GM10266 (cell line): ENCODE data around the gene RTL10.
"Not testable (repeated sequence)": the region's sequence is repeated elsewhere in the genome, so short reads cannot be mapped to it uniquely, and the experiment has no call there.

Source experiments
- DNase-seq: peaks from one replicate; pipeline ENCODE4 v3.0.0; 2012; ENCODE audit errors: extremely low spot score
- TF ChIP-seq, protein P1 (sequence below): IDR thresholded peaks from 2 replicates; pipeline ENCODE4 v1.5.1; 2012; ENCODE audit warnings: mild to moderate bottlenecking, low read depth; ENCODE audit not compliant: control insufficient read depth, insufficient read depth; ENCODE audit errors: missing control alignments

The RTL10 gene

DNA sequence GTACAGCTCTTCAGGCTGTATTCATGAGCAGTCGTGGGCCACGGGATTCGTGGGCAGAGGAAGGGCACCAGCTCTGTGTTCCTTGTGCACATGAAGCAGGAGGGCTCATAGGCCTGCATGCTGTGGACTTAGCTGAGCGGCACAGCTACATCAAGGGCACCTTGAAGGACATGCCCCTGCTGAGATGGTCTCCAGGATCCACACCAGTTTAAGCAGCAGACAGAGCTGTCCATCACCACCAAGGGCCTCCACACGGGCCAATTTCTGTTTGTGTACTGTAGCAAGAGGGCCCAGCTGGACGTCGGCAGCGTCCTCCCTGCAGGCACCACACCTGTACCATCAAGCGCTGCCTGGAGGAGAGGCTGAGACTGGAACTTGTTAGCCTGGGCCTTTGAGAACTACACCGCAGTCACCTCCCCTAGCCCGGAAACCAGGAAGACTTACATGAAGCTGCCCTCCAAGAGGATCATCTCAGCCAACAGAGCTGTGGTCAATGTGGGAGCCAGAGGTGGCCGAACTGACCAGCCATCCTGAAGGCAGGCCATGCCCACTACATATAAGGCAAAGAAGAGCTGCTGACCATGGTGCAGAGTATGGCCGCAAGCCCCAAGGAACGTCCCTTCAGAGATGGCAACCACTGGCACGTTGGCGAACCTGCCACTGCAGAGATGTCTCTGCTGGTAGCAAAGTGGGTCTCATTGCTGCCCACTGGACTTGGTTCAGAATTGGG, 32.7 kb upstream of the RTL10 start:
- DNase-seq, result no peak
- TF ChIP-seq, protein P1, sequence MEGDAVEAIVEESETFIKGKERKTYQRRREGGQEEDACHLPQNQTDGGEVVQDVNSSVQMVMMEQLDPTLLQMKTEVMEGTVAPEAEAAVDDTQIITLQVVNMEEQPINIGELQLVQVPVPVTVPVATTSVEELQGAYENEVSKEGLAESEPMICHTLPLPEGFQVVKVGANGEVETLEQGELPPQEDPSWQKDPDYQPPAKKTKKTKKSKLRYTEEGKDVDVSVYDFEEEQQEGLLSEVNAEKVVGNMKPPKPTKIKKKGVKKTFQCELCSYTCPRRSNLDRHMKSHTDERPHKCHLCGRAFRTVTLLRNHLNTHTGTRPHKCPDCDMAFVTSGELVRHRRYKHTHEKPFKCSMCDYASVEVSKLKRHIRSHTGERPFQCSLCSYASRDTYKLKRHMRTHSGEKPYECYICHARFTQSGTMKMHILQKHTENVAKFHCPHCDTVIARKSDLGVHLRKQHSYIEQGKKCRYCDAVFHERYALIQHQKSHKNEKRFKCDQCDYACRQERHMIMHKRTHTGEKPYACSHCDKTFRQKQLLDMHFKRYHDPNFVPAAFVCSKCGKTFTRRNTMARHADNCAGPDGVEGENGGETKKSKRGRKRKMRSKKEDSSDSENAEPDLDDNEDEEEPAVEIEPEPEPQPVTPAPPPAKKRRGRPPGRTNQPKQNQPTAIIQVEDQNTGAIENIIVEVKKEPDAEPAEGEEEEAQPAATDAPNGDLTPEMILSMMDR, result no peak

DNA sequence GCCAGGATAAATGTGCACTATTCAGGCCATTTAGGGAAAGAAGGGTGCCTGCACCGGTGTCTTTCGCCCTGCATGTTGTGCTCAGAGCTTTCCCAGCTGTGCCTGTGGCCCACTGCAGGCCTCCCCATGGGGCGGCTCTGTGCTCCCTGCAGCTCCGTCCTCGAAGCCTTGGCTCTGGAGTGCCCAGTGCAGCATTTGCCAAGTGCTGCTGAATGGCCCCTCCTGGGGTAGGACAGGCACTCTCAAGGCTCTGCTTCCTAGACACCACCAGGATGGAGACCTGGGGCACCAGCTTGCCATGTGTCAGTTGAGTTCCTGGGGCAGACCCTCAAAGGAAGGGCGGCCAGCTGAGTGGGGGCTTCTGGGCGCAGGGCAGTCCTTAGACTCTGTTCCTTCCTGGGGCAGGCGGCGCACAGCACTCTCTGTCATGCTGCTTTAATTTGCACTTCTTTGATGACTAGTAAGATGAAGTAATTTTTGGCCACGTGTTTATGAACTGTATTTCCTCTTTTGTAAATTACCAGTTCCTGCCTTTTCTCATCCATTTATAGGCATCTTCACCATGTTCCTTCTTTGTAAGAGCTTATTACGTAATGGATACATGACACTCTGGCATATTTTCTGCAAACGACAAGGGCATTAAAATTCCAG, 32.1 kb upstream of the RTL10 start:
- no peak for DNase-seq
- TF ChIP-seq, protein P1, result no peak

DNA sequence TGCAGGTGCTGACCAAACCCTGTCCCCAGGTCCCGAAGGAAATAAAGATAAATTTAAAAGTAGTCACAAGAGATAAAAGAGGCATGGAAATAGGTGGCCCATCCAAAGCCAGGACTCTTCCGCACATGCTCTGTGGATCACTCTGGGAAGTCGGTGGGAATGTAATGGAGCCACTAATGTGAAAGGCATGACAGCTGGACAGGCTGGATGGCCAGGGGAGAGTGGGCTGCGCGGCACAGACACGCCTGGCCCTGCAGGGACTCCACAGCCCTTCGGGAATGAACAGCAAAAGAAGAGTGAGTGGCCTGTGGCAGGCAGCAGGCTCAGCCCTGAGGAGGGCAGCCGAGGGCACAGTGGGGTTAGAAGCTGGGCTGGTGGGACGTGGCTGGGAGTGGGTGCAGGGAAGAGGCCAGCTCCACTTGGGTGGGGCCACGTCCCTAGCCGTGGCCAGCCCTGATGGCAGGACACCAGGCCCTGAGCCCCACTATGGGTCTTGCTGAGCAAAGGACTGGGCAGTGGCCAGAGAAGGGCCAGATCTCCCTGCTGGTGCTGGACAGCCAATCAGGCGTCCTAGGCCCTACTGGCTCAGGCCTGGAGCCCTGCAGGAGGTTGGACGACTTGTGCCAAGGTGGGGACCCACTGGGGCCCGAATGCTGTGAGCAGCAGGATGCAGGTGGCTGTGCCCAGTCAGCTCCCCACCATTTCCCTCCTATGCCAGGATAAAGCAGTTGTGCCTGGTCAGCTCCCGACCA, 31.3 kb upstream of the RTL10 start:
- no peak for DNase-seq
- TF ChIP-seq, protein P1, result no peak

DNA sequence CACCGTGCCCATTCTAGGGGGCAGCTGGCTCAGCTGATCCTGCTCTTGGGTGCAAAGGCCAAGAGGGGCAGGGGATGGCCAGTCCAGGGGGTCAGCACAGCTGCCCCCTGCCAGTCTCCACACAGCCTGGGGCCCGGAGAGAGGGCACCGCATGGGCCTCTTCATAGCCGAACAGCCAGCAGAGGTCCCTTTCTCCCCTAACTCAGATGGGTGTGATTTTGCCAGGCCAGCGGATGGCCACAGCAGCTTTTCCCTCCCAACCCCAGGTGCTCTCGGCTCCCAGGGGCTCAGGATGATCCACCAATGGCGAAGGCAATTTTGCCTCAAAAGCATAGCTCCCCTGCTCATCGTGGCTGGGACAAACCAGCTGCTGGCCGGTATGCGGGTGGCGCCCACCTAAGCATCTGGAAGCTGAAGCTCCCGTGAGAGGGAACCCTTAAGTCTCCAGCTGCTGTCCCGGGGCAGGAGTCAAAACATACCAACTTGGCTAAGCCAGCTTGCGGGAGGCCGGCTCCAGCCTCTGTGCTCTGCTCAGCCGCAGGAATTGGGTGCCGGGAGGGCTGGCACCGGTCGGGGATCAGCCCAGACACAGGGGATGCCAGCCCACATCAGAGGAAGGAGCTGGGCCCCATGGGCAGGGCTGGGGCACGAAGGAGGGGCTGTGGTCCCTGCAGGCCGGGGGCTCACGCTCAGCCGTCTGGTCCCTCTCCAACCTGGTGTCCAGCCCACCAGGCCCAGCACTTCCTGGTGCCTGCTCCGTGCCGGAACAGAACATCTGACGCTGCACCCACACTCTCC, 30.5 kb upstream of the RTL10 start:
- no peak for DNase-seq
- TF ChIP-seq, protein P1, result no peak

DNA sequence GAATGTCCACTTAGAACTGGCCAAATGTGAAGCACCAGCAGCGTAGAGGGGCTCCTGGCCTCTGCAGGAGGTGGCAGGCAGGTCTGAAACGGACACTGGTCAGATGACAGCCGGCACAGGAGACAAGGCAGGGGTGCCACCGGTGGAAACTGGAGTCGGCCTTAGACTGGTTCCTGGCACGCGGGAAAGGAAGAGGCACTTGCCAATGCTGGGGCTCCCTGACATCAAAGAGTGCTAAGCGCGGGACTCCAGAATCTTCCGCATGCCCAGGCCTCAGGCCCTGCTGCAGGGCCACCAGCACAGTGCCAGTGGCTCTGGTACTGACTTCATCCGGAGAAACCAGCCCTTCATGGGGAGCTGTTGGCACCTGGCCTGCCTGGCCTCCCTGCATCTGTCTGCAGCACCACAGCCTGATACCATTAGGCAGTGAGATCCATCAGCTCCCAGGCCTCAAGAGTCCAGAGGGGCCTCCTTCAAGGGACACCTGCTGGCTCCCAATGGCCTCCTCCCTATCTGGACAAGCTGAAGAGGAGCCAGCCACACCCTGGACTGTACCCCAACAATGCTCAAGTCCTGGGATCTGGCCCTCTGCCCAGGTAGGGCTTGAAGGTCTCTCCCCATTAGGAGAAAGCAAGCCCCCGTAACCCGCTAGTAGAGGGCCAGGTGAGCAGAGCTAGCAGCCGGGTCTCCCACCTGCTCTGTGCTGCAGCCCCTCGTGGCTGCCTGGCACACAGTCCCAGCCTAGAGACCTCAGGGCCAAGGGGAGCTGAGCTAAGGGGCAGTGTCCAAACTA, 29.7 kb upstream of the RTL10 start:
- TF ChIP-seq, protein P1, result no peak
- DNase-seq, result no peak

DNA sequence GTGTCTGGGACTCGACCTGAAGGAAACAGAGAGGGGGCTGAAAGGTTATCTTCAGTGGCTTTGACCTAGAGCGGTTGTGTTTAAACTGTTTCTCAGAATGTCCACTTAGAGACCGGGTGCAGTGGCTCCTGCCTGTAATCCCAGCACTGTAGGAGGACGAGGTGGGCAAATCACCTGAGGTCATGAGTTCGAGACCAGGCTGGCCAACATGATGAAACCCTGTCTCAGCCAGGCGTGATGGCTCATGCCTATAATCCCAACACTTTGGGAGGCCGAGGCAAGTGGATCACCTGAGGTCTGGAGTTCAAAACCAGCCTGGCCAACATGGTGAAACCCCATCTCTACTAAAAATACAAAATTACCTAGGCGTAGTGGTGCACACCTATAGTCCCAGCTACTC, 28.8 kb upstream of the RTL10 start:
- DNase-seq, result not testable (repeated sequence)
